MCF 10A (cell line): ENCODE data around the gene TGIF2. TPM values are rescaled to one million over a fixed set of nuclear protein-coding genes. Genes with fewer than 3 reads are reported as not detected.

Experiments
- BruUV-seq: library from RNA; stranded (reverse); fragments of 400-500 nt; replicated peaks from 2 replicates; lab custom pipeline; 2021; lab: Mats Ljungman, UMichigan
- CTCF ChIA-PET: fragments of 300-600 bp; sonication (Branson Sonifier 250); formaldehyde crosslinking; extraction: SDS; loops from one replicate; lab custom pipeline; 2021; ENCODE audit warnings: antibody characterized with exemption, inconsistent platforms; lab: Yijun Ruan, JAX
- POLR2A ChIA-PET: fragments of 300-600, 350-650 bp; sonication (Branson Sonifier 250); formaldehyde crosslinking; extraction: SDS; loops from one replicate; lab custom pipeline; 2020; ENCODE audit warnings: antibody characterized with exemption, inconsistent platforms; lab: Yijun Ruan, JAX
- DNase-seq: peaks from one replicate; pipeline ENCODE4 v3.0.0-alpha.2; 2018; ENCODE audit not compliant: unreplicated experiment
- H3K27ac Mint-ChIP-seq: one replicate; pipeline ENCODE4 v1.8.0; 2022; ENCODE audit warnings: mild to moderate bottlenecking, low read depth, mixed read lengths; ENCODE audit not compliant: unreplicated experiment
- H3K27me3 Mint-ChIP-seq: one replicate; pipeline ENCODE4 v1.8.0; 2022; ENCODE audit warnings: mixed read lengths; ENCODE audit not compliant: insufficient read depth, unreplicated experiment
- H3K36me3 Mint-ChIP-seq: one replicate; pipeline ENCODE4 v1.8.0; 2022; ENCODE audit warnings: mild to moderate bottlenecking, moderate library complexity, mixed read lengths; ENCODE audit not compliant: insufficient read depth, unreplicated experiment
- H3K4me1 Mint-ChIP-seq: one replicate; pipeline ENCODE4 v1.8.0; 2022; ENCODE audit warnings: mixed read lengths; ENCODE audit not compliant: insufficient read depth, unreplicated experiment
- H3K4me3 Mint-ChIP-seq: one replicate; pipeline ENCODE4 v1.8.0; 2022; ENCODE audit warnings: mild to moderate bottlenecking, moderate library complexity, mixed read lengths; ENCODE audit not compliant: unreplicated experiment
- H3K9me3 Mint-ChIP-seq: one replicate; pipeline ENCODE4 v1.8.0; 2022; ENCODE audit warnings: mixed read lengths; ENCODE audit not compliant: unreplicated experiment
- CTCF ChIP-seq: fragments of 200-600 bp; IDR thresholded peaks from one replicate; pipeline ENCODE4 v1.8.0; 2022; ENCODE audit warnings: antibody characterized with exemption, mild to moderate bottlenecking; ENCODE audit not compliant: unreplicated experiment
- intact Hi-C: fragments of 100-400 bp; cut with micrococcal nuclease; formaldehyde crosslinking; loops from 2 replicates; pipeline ENCODE4 v1.14.1; 2022
- total RNA-seq: library from RNA; stranded (reverse); gene quantifications from 2 replicates; pipeline ENCODE4 v1.2.3, GENCODE V29; 2022

The TGIF2 gene
- total RNA-seq, 1 experiment from 2014 or later: 9.7 TPM

- H3K4me1 Mint-ChIP-seq: no peaks in the 10 kb centered on the region
- H3K27ac Mint-ChIP-seq: peak overlapping the region; percentile 39
- peaks cover 47% of the 10 kb centered on the region for H3K36me3 Mint-ChIP-seq
- no peaks in the 10 kb centered on the region for H3K9me3 Mint-ChIP-seq
- TF ChIP-seq CTCF: no peak
- no peaks in the 10 kb centered on the region for H3K27me3 Mint-ChIP-seq
- no peak overlapping the region for H3K4me3 Mint-ChIP-seq
- no peak for DNase-seq
- intact Hi-C loops: no loop called here
- ChIA-PET CTCF (no interaction called here), POLR2A (no interaction called here)
- BruUV-seq: TSS peak; percentile 55
Observed at GRCh38 chr20:36527331-36528125, 45.9 kb upstream of the TGIF2 start.

DNA sequence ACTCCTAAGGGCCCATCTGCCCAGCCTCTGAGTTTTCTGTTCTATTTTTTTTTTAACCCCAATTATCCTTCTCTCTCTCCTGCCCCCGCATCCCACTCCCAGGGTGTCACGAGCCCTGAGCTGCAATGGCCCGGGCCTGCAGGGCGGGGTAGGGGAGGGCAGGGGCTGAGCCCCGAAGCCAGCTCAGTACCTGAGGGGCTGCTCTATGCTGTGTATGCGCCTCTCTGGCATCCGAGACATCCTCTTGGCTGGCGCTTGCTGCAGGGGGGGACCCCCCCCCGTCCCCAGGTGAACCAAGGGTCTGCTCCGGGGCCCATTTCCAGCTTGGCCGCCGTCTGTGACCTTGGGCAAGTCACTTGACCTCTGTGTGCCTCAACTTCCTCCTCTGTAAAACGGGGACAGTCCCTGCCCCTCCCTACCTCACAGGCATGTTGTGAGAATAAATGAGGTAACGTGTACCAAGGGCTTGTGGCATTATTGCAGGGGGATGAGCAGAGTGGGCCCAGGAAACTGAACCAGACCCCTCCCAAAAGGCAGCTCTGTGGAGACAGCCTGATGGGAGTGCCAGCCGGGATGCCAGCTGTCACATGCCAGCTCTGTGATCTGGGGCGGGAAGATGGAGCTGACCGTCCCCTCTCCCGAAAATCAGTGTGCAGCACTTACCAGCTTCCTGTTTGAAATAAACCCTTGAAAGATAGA is 45.1 kb upstream of the TGIF2 start:
- TF ChIP-seq CTCF: no peak
- intact Hi-C loops: no loop called here
- BruUV-seq: no TSS peak
- Mint-ChIP-seq H3K36me3 (peaks cover 47% of the 10 kb centered on the region), H3K4me1 (no peaks in the 10 kb centered on the region), H3K4me3 (no peak overlapping the region), H3K9me3 (no peaks in the 10 kb centered on the region), H3K27ac (no peak overlapping the region), H3K27me3 (no peaks in the 10 kb centered on the region)
- ChIA-PET POLR2A (no interaction called here), CTCF (interaction anchor here (0.6 to 1.0 kb wide), 3 partner anchors 281 to 576 kb away, joined by 3 read pairs; no protein-coding TSS in a partner anchor)
- no peak for DNase-seq

- H3K27me3 Mint-ChIP-seq: no peaks in the 10 kb centered on the region
- H3K4me3 Mint-ChIP-seq: no peak overlapping the region
- no peaks in the 10 kb centered on the region for H3K4me1 Mint-ChIP-seq
- no peak for DNase-seq
- BruUV-seq: no TSS peak
- H3K36me3 Mint-ChIP-seq: peaks cover 42% of the 10 kb centered on the region
- intact Hi-C loops: no loop called here
- TF ChIP-seq CTCF: no peak
- POLR2A ChIA-PET: no interaction called here
- no peaks in the 10 kb centered on the region for H3K9me3 Mint-ChIP-seq
- CTCF ChIA-PET: interaction anchor here (0.7 to 1.0 kb wide), 4 partner anchors 37 to 392 kb away, joined by 3 read pairs; no protein-coding TSS in a partner anchor
- no peak overlapping the region for H3K27ac Mint-ChIP-seq
Observed at GRCh38 chr20:36528875-36529417, 44.5 kb upstream of the TGIF2 start.

- CTCF ChIA-PET: interaction anchor here (0.6 to 1.0 kb wide), 3 partner anchors 18 to 330 kb away, joined by 3 to 5 read pairs (median 3); no protein-coding TSS in a partner anchor
- Mint-ChIP-seq H3K36me3 (peaks cover 12% of the 10 kb centered on the region), H3K4me3 (no peak overlapping the region), H3K9me3 (no peaks in the 10 kb centered on the region), H3K27me3 (no peaks in the 10 kb centered on the region), H3K4me1 (no peaks in the 10 kb centered on the region), H3K27ac (no peak overlapping the region)
- intact Hi-C loops: no loop called here
- BruUV-seq: no TSS peak
- DNase-seq: no peak
- no peak for TF ChIP-seq CTCF
- POLR2A ChIA-PET: interaction anchor here (1.1 kb wide), 1 partner anchor 9 kb away, joined by 3 read pairs; no protein-coding TSS in a partner anchor
Observed at GRCh38 chr20:36532388-36532787, 41.0 kb upstream of the TGIF2 start.
